ENCODE measurements around the gene NDUFA11.

Gene NDUFA11

DNA sequence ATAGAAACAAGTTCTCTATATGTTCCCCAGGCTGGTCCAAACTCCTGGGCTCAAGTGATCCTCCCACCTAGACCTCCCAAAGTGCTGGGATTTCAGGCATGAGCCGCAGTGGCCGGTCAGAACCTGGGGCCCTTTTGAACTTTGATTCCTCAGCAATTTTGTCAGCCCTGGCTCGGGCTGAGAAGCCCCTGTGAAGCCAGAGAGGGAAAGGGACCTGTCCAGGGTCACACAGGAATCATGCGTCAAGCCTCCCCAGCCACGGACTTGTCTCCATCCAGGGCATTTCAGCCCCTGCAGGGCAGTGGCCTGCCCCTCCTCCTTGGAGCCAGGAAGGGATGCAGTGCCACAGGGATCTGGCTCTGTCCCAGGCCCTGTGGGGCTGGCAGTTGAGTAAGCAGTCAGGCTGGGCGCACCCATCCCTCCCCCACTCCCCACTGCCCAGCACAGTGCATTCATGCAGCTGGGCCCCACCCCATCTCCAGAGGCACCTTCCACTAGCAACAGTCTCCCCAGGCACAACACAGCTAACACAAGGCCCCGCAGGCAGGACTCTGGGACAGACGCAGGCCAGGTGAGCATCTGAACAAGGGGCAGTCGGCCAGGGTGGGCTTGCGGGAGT lies 10.3 kb upstream of the NDUFA11 start, which contains the start of gene CAPS:
Gene CAPS, plus strand, starts transcription at position 516 of the 619 bp plus-strand sequence. CDS start 153 bp downstream, outside the sequence.
- no CpG with 5 or more reads among the region's 10 CpGs for WGBS, 2 donors (ENCODE audit: extremely low coverage in 2 of 2, insufficient read length in 2 of 2, insufficient replicate concordance in 1 of 2)

GRCh38 chr19:5911366-5911765 lies 7.8 kb upstream of the NDUFA11 start:
- no peak overlapping the region for H2AK5ac ChIP-seq (ENCODE audit: low read depth, low read length)
- no peaks in the 10 kb centered on the region for H3K27me3 ChIP-seq (ENCODE audit: control insufficient read depth in 3 of 3, insufficient read depth in 3 of 3, low read depth in 1 of 3, low read length in 3 of 3)
- no peak overlapping the region for H4K8ac ChIP-seq (ENCODE audit: low read depth, low read length)
- H4K91ac ChIP-seq (ENCODE audit: low read depth, low read length, poor library complexity): no peak overlapping the region
- no peak overlapping the region for H3K9ac ChIP-seq (ENCODE audit: low read depth, low read length, poor library complexity)
- no peak overlapping the region for H2BK15ac ChIP-seq (ENCODE audit: low read length)
- no peak overlapping the region for H3K4me3 ChIP-seq (ENCODE audit: low read length in 2 of 2)
- no peak overlapping the region for H3K23ac ChIP-seq (ENCODE audit: low read depth, low read length, poor library complexity)
- no peaks in the 10 kb centered on the region for H3K9me3 ChIP-seq (replicated peaks in 1 of 2; ENCODE audit: control insufficient read depth in 2 of 2, insufficient read depth in 1 of 2, low read depth in 1 of 2, low read length in 2 of 2)
- H3K4ac ChIP-seq (ENCODE audit: low read length): no peak overlapping the region
- H3K79me1 ChIP-seq (ENCODE audit: low read depth, low read length): peaks cover 2% of the 10 kb centered on the region
- H3K18ac ChIP-seq (ENCODE audit: low read length): no peak overlapping the region
- WGBS, 2 donors (ENCODE audit: extremely low coverage in 2 of 2, insufficient read length in 2 of 2, insufficient replicate concordance in 1 of 2): no CpG with 5 or more reads among the region's 1 CpG
- no peak overlapping the region for H2BK5ac ChIP-seq (ENCODE audit: low read length)
- peaks cover 9 to 19% of the 10 kb centered on the region in 2 donors for H3K4me1 ChIP-seq (ENCODE audit: control insufficient read depth in 2 of 2, insufficient read depth in 1 of 2, low read depth in 1 of 2, low read length in 2 of 2)
- H3K36me3 ChIP-seq (replicated peaks in 1 of 2; ENCODE audit: control insufficient read depth in 2 of 2, insufficient read depth in 2 of 2, low read length in 2 of 2): peaks cover 11 to 24% of the 10 kb centered on the region in 2 donors
- no peak overlapping the region for H3K27ac ChIP-seq (replicated peaks; ENCODE audit: low read length)
- H3K14ac ChIP-seq (ENCODE audit: low read length): no peak overlapping the region
- H2BK120ac ChIP-seq (ENCODE audit: low read depth, low read length): no peak overlapping the region
- no peak overlapping the region for H2BK12ac ChIP-seq (ENCODE audit: low read length)
- no peak for DNase-seq (ENCODE audit: low spot score)
- no peak overlapping the region for H3K4me2 ChIP-seq (ENCODE audit: insufficient read depth, low read length, poor library complexity, severe bottlenecking)
- no peak overlapping the region for H2AFZ ChIP-seq (ENCODE audit: low read length)

More for the DNA sequence above, 10.3 kb upstream of the NDUFA11 start, which contains the start of gene CAPS:
- peak within 1 kb of the TSS; percentile 38 for H3K14ac ChIP-seq (ENCODE audit: low read length)
- H3K4me2 ChIP-seq (ENCODE audit: insufficient read depth, low read length, poor library complexity, severe bottlenecking): no peak within 1 kb of the TSS
- peak within 1 kb of the TSS; percentile 24 for H3K27ac ChIP-seq (replicated peaks; ENCODE audit: low read length)
- H2BK5ac ChIP-seq (ENCODE audit: low read length): peak within 1 kb of the TSS; percentile 53
- H3K36me3 ChIP-seq (replicated peaks in 1 of 2; ENCODE audit: control insufficient read depth in 2 of 2, insufficient read depth in 2 of 2, low read length in 2 of 2): peaks cover 32 to 49% of the 10 kb centered on the region in 2 donors
- H3K23ac ChIP-seq (ENCODE audit: low read depth, low read length, poor library complexity): peak within 1 kb of the TSS; percentile 43
- peak within 1 kb of the TSS; percentile 3 for H4K8ac ChIP-seq (ENCODE audit: low read depth, low read length)
- peaks cover 8 to 15% of the 10 kb centered on the region in 2 donors for H3K4me1 ChIP-seq (ENCODE audit: control insufficient read depth in 2 of 2, insufficient read depth in 1 of 2, low read depth in 1 of 2, low read length in 2 of 2)
- H2BK12ac ChIP-seq (ENCODE audit: low read length): no peak within 1 kb of the TSS
- H3K18ac ChIP-seq (ENCODE audit: low read length): peak within 1 kb of the TSS; percentile 76
- no peak within 1 kb of the TSS for H2BK15ac ChIP-seq (ENCODE audit: low read length)
- no peak within 1 kb of the TSS for H2BK120ac ChIP-seq (ENCODE audit: low read depth, low read length)
- H3K9me3 ChIP-seq (replicated peaks in 1 of 2; ENCODE audit: control insufficient read depth in 2 of 2, insufficient read depth in 1 of 2, low read depth in 1 of 2, low read length in 2 of 2): no peaks in the 10 kb centered on the region
- no peak for DNase-seq (ENCODE audit: low spot score)
- H3K27me3 ChIP-seq (ENCODE audit: control insufficient read depth in 3 of 3, insufficient read depth in 3 of 3, low read depth in 1 of 3, low read length in 3 of 3): no peaks in the 10 kb centered on the region
- H2AFZ ChIP-seq (ENCODE audit: low read length): no peak within 1 kb of the TSS
- no peak within 1 kb of the TSS for H3K4ac ChIP-seq (ENCODE audit: low read length)
- H3K4me3 ChIP-seq (ENCODE audit: low read length in 2 of 2): no peak within 1 kb of the TSS
- H3K9ac ChIP-seq (ENCODE audit: low read depth, low read length, poor library complexity): no peak within 1 kb of the TSS
- no peak within 1 kb of the TSS for H4K91ac ChIP-seq (ENCODE audit: low read depth, low read length, poor library complexity)
- H2AK5ac ChIP-seq (ENCODE audit: low read depth, low read length): peak within 1 kb of the TSS; percentile 28
- peaks cover 5% of the 10 kb centered on the region for H3K79me1 ChIP-seq (ENCODE audit: low read depth, low read length)

DNA sequence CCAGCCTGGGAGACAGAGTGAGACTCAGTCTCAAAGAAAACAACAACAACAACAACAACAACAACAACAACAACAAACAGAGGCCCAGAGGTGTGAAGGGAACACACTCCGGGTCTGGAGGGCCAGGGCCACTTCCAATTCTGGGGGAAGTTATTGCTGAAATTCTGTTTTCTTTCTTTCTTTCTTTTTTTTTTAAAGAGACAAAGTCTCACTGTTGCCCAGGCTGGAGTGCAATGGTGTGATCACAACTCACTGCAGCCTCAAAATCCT lies 7.0 kb upstream of the NDUFA11 start:
- no peak overlapping the region for H3K23ac ChIP-seq (ENCODE audit: low read depth, low read length, poor library complexity)
- no peaks in the 10 kb centered on the region for H3K9me3 ChIP-seq (replicated peaks in 1 of 2; ENCODE audit: control insufficient read depth in 2 of 2, insufficient read depth in 1 of 2, low read depth in 1 of 2, low read length in 2 of 2)
- H3K4me2 ChIP-seq (ENCODE audit: insufficient read depth, low read length, poor library complexity, severe bottlenecking): no peak overlapping the region
- no peak overlapping the region for H3K4ac ChIP-seq (ENCODE audit: low read length)
- WGBS, 2 donors (ENCODE audit: extremely low coverage in 2 of 2, insufficient read length in 2 of 2, insufficient replicate concordance in 1 of 2): no CpG with 5 or more reads among the region's 1 CpG
- H3K9ac ChIP-seq (ENCODE audit: low read depth, low read length, poor library complexity): no peak overlapping the region
- H3K14ac ChIP-seq (ENCODE audit: low read length): no peak overlapping the region
- H3K36me3 ChIP-seq (replicated peaks in 1 of 2; ENCODE audit: control insufficient read depth in 2 of 2, insufficient read depth in 2 of 2, low read length in 2 of 2): peaks cover 8 to 18% of the 10 kb centered on the region in 2 donors
- no peak overlapping the region for H2BK120ac ChIP-seq (ENCODE audit: low read depth, low read length)
- no peak overlapping the region for H2AFZ ChIP-seq (ENCODE audit: low read length)
- H3K27me3 ChIP-seq (ENCODE audit: control insufficient read depth in 3 of 3, insufficient read depth in 3 of 3, low read depth in 1 of 3, low read length in 3 of 3): no peaks in the 10 kb centered on the region
- H2BK15ac ChIP-seq (ENCODE audit: low read length): no peak overlapping the region
- H3K79me1 ChIP-seq (ENCODE audit: low read depth, low read length): peaks cover 2% of the 10 kb centered on the region
- no peak overlapping the region for H2BK12ac ChIP-seq (ENCODE audit: low read length)
- no peak overlapping the region for H4K8ac ChIP-seq (ENCODE audit: low read depth, low read length)
- H2BK5ac ChIP-seq (ENCODE audit: low read length): no peak overlapping the region
- no peak overlapping the region for H2AK5ac ChIP-seq (ENCODE audit: low read depth, low read length)
- no peak overlapping the region for H3K4me3 ChIP-seq (ENCODE audit: low read length in 2 of 2)
- H3K27ac ChIP-seq (replicated peaks; ENCODE audit: low read length): no peak overlapping the region
- no peak overlapping the region for H3K18ac ChIP-seq (ENCODE audit: low read length)
- no peak overlapping the region for H4K91ac ChIP-seq (ENCODE audit: low read depth, low read length, poor library complexity)
- no peak for DNase-seq (ENCODE audit: low spot score)
- peaks cover 9 to 19% of the 10 kb centered on the region in 2 donors for H3K4me1 ChIP-seq (ENCODE audit: control insufficient read depth in 2 of 2, insufficient read depth in 1 of 2, low read depth in 1 of 2, low read length in 2 of 2)

DNA sequence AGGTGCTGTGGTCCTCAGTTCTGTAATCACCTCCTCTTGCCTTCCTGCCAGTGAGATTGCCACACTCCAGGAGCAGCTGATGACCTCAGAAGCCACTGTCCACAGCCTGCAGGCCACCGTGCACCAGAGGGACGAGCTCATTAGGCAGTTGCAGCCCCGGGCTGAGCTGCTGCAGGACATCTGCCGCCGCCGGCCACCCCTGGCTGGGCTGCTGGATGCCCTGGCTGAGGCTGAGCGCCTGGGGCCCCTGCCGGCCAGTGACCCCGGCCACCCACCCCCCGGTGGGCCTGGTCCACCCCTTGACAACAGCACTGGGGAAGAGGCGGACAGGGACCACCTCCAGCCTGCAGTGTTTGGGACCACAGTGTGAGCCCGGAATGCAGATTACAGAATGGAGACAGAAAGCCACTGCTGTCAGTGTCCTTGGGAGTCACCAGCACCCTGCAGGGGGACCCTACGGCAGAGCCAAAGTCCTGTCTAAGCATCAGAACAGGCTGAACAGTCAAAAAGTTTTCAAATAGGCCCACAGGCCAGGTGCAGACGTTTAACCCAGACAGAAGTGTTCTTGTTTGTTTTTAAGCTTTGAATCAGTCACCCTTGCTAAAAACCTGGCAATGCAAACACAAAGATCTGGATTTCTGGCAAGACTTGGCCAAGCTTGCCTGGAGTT lies 5.3 kb upstream of the NDUFA11 start:
- WGBS, 2 donors (ENCODE audit: extremely low coverage in 2 of 2, insufficient read length in 2 of 2, insufficient replicate concordance in 1 of 2): no CpG with 5 or more reads among the region's 14 CpGs
- Histone ChIP-seq H3K36me3 (replicated peaks in 1 of 2; ENCODE audit: control insufficient read depth in 2 of 2, insufficient read depth in 2 of 2, low read length in 2 of 2) (peaks cover 3 to 5% of the 10 kb centered on the region in 2 donors), H2AFZ (ENCODE audit: low read length) (no peak overlapping the region), H2BK5ac (ENCODE audit: low read length) (no peak overlapping the region), H3K79me1 (ENCODE audit: low read depth, low read length) (peaks cover 3% of the 10 kb centered on the region), H2BK120ac (ENCODE audit: low read depth, low read length) (no peak overlapping the region), H4K91ac (ENCODE audit: low read depth, low read length, poor library complexity) (no peak overlapping the region), H3K27ac (replicated peaks; ENCODE audit: low read length) (peak overlapping the region; percentile 43), H3K23ac (ENCODE audit: low read depth, low read length, poor library complexity) (peak overlapping the region; percentile 17), H3K18ac (ENCODE audit: low read length) (peak overlapping the region; percentile 64), H2BK15ac (ENCODE audit: low read length) (no peak overlapping the region), H3K14ac (ENCODE audit: low read length) (no peak overlapping the region), H3K4ac (ENCODE audit: low read length) (no peak overlapping the region), H3K27me3 (ENCODE audit: control insufficient read depth in 3 of 3, insufficient read depth in 3 of 3, low read depth in 1 of 3, low read length in 3 of 3) (no peaks in the 10 kb centered on the region), H2BK12ac (ENCODE audit: low read length) (no peak overlapping the region), H3K4me3 (ENCODE audit: low read length in 2 of 2) (no peak overlapping the region), H3K9me3 (replicated peaks in 1 of 2; ENCODE audit: control insufficient read depth in 2 of 2, insufficient read depth in 1 of 2, low read depth in 1 of 2, low read length in 2 of 2) (no peaks in the 10 kb centered on the region), H3K4me2 (ENCODE audit: insufficient read depth, low read length, poor library complexity, severe bottlenecking) (no peak overlapping the region), H4K8ac (ENCODE audit: low read depth, low read length) (no peak overlapping the region), H3K9ac (ENCODE audit: low read depth, low read length, poor library complexity) (no peak overlapping the region), H3K4me1 (ENCODE audit: control insufficient read depth in 2 of 2, insufficient read depth in 1 of 2, low read depth in 1 of 2, low read length in 2 of 2) (peaks cover 12 to 19% of the 10 kb centered on the region in 2 donors), H2AK5ac (ENCODE audit: low read depth, low read length) (peak overlapping the region; percentile 56)
- no peak for DNase-seq (ENCODE audit: low spot score)
